T-helper 1 cell treated with Interleukin-12 subunit alpha and Interleukin-12 subunit beta and Interleukin-4 antibody, amounts not matched to agents 30 ng/mL and 1 ng/mL, for 36 hours (primary cell): ENCODE data around the gene GBA2. TPM values are rescaled to one million over a fixed set of nuclear protein-coding genes. Genes with fewer than 3 reads are reported as not detected.

Experiments
- intact Hi-C: fragments of 100-400 bp; cut with micrococcal nuclease; formaldehyde crosslinking; loops from one replicate; pipeline ENCODE4 v1.15.1; 2024
- total RNA-seq: library from RNA; stranded (reverse); gene quantifications from 2 replicates; pipeline ENCODE4 v1.2.3, GENCODE V29; 2022

Gene GBA2
- total RNA-seq, 1 donor from 2014 or later = 61.0 TPM

GRCh38 chr9:35741740-35742139 lies 7.3 kb downstream of the GBA2 start:
- intact Hi-C loops = no loop called here

DNA sequence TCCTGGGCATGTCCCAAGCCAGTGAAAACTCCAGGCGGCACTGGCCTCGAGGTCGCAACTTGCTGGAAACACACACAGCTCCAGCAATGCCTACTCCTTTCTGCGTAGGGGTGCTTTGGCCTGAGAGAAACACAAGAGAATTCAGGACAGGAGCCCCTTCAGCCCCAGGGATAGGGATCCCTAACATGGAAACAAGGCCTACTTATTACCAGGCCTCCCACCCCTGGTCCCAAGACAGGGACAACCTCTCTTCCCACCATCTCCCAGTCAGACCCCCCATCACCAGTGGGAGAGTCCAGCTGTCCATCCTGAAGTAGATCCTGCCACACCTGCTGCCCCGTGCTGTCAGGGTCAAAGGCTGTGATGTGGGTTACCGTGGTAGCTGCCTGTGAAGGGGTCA lies 8.8 kb downstream of the GBA2 start:
- intact Hi-C loops = no loop called here

- intact Hi-C loops = loop anchor here (5.0 to 10.0 kb wide), 3 partner anchors 244 to 1074 kb away; partner anchors contain the start of genes CCL27 and RUSC2
Measured at GRCh38 chr9:35738924-35739323, 10.1 kb downstream of the GBA2 start.

DNA sequence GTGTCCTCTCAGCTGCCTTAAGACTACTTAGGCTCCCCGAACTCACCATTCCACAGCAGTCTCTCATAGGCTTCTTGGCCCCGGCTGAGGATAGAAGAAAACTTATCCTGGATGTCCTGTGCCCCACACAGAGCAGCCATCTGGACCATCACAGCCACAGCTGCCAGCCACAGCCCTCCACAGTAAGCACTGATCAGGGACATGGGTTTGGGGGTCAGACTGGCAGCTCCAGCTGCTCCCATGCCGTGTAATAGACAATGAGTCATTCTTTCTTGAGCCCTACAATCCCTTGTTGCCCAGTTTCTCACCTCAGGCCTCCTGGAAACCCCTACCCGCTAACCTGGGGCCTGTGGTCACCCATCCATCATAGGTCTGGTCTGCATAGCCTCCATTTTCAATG lies 10.8 kb downstream of the GBA2 start:
- intact Hi-C loops = loop anchor here (5.0 to 10.0 kb wide), 3 partner anchors 243 to 1073 kb away; partner anchors contain the start of genes CCL27 and RUSC2

DNA sequence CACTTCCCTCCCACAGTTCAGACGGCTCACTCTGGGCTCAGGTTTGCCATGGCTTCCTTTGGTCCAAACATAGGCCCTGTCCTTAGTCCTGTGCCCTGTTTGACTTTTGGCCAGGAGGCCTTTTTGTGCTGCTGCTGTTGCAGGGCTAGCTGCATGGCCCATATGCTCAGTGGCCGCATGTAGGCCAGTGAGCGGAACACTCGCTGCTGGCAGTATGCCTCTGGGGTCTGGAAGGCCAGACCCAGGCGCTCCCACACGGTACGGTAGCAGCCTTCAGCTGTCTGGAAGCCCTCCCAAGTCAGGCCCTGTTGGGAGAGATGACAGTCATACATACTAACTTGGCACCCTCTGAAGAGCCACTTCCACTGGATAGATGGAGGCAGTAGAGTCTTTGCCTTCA lies 11.9 kb downstream of the GBA2 start:
- intact Hi-C loops = loop anchor here (5.0 to 10.0 kb wide), 3 partner anchors 242 to 1072 kb away; partner anchors contain the start of genes CCL27 and RUSC2

GRCh38 chr9:35736201-35736633 lies 12.8 kb downstream of the GBA2 start:
- intact Hi-C loops = loop anchor here (1.0 to 10.0 kb wide), 8 partner anchors 12 to 1071 kb away; partner anchors contain the start of genes CCL27 and RUSC2

DNA sequence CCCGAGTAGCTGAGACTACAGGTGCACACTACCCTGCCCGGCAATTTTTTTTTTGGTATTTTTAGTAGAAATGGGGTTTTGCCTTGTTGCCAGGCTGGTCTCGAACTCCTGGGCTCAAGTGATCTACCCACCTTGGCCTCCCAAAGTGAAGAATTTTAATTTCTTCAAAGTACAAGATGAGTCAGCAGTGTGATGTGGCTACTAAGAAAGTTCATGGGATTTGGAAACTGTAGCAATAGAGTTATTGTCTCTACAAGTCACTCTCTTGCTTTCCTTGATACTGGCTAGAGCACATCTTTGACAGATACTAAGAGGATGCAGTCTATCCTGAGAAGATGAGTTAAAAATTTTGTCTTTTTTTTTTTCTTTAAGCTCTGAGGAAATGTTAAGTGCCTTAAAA lies 14.9 kb downstream of the GBA2 start:
- intact Hi-C loops = loop anchor here (5.0 to 10.0 kb wide), 7 partner anchors 239 to 1357 kb away; partner anchors contain the start of genes CCL27, GNE, MYORG and RUSC2

DNA sequence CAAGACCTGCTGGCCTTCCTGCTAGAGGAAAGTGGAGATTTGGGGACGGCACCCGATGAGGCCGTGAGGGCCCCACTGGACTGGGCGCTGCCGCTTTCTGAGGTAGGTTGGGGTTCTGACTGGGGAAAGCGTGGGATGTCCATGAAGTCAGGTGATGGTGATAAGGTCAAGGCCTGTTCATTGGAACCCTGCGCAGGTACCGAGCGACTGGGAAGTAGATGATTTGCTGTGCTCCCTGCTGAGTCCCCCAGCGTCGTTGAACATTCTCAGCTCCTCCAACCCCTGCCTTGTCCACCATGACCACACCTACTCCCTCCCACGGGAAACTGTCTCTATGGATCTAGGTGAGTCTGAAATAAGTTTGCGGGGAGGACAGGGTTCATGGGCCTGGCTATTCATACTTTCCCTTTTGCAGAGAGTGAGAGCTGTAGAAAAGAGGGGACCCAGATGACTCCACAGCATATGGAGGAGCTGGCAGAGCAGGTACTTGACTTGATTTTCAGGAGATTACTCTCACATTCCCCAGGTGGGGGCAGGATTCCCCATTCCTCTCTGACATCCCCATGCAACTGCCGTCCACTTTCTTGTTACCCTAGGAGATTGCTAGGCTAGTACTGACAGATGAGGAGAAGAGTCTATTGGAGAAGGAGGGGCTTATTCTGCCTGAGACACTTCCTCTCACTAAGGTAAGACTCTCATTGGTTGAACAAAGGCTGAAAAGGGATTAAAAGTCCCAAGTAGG lies 16.1 kb downstream of the GBA2 start:
- intact Hi-C loops = loop anchor here (1.0 to 10.0 kb wide), 19 partner anchors 16 to 1356 kb away; partner anchors contain the start of genes CCL27, CLTA, DNAJB5 and GBA2

DNA sequence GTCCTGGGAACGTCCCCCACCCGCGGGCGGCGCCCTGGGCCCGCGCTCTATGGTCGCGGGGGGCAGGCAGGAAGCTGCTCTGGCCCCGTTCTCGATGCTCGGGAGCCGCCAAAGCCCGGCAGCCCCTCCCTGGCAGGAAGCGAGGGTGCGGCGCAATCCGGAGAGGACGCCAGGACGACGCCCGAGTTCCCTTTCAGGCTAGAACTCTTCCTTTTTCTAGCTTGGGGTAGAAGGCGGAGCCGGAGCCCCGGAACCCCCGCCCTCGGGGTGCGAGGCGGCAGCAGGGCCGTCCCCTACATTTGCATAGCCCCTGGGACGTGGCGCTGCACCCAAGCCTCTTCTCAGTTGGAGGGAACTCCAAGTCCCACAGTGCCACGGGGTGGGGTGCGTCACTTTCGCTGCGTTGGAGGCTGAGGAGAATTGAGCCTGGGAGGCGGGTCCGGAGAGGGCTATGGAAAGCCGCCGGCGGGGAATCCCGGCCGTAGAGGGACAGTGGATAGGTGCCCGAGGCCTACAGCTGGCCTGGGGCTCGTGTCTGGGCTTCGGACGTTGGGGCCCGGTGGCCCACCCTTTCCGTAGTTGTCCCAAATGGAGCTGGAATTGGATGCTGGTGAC lies 16.7 kb downstream of the GBA2 start, which contains the start of the genes CREB3 and TLN1:
TSS of gene CREB3 (plus strand) at position 482 of the 615 bp plus-strand sequence. CDS start at position 589, 107 bp downstream.
TSS of gene TLN1 (minus strand) at position 11 of the 615 bp plus-strand sequence. CDS start 6,501 bp downstream, outside the sequence.
- intact Hi-C loops = loop anchor here (1.0 to 10.0 kb wide), 19 partner anchors 17 to 1355 kb away; partner anchors contain the start of genes CCL27, CLTA, DNAJB5 and GBA2

- intact Hi-C loops = loop anchor here (1.0 to 10.0 kb wide), 19 partner anchors 18 to 1354 kb away; partner anchors contain the start of genes CCL27, CLTA, DNAJB5 and GBA2
Measured at GRCh38 chr9:35731415-35732184, 17.4 kb downstream of the GBA2 start.

- intact Hi-C loops = loop anchor here (5.0 to 10.0 kb wide), 7 partner anchors 236 to 1353 kb away; partner anchors contain the start of genes CCL27, GNE, MYORG and RUSC2
Measured at GRCh38 chr9:35730486-35730854, 18.6 kb downstream of the GBA2 start.

- intact Hi-C loops = loop anchor here (5.0 to 10.0 kb wide), 7 partner anchors 235 to 1353 kb away; partner anchors contain the start of genes CCL27, GNE, MYORG and RUSC2
Measured at GRCh38 chr9:35729700-35730485, 19.1 kb downstream of the GBA2 start.

GRCh38 chr9:35729101-35729500 lies 19.9 kb downstream of the GBA2 start:
- intact Hi-C loops = no loop called here

GRCh38 chr9:35728041-35728971 lies 20.7 kb downstream of the GBA2 start:
- intact Hi-C loops = loop anchor here (1.0 kb wide), 2 partner anchors 32 to 124 kb away; no protein-coding TSS in a partner anchor

DNA sequence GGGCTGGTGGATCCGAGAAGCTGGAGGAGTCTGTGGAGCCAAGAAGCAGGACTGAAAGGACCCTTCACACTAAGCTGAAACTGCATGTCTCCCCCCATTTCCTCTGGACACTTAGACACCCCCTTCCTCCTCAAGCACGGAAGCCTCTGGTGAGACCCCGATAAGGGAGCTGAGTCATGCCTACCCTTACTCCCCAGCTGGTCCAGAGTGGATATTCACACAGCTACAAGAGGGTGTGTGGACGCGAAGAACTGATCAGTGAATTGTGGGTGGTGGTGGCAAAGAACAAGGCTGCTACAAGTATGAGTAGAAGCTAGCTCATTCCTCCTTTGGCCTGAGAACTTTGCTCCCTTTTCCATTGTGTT lies 21.4 kb downstream of the GBA2 start:
- intact Hi-C loops = loop anchor here (1.0 kb wide), 2 partner anchors 31 to 123 kb away; no protein-coding TSS in a partner anchor

GRCh38 chr9:35726931-35727330 lies 22.1 kb downstream of the GBA2 start:
- intact Hi-C loops = no loop called here

- intact Hi-C loops = no loop called here
Measured at GRCh38 chr9:35725362-35725761, 23.7 kb downstream of the GBA2 start.

DNA sequence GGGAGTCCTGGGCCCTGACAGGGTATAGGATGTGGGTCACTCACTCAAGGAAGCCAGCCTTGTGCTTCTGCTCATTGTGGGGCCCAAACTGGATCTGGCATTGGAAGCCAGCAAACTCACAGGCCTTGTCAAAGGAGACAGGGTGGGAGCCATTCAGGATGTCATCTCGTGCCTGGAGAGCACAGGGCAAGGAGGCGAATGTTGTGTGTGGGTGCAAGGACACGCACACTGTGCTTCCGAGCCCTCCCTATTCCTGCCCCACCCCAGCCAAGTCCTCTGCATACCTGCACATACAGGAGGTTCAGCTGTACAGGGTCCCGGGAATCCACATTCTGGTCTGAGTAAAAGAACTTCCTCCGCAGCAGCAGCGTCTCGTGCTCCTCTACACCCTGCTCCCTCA lies 25.1 kb downstream of the GBA2 start:
- intact Hi-C loops = no loop called here

GRCh38 chr9:35723426-35723825 lies 25.6 kb downstream of the GBA2 start:
- intact Hi-C loops = no loop called here
